Frontal cortex (tissue), 4 donors: ENCODE measurements around the gene FAM107B. TPM values are rescaled to one million over a fixed set of nuclear protein-coding genes. Genes with fewer than 3 reads are reported as not detected.
"Not testable (repeated sequence)": the region's sequence is repeated elsewhere in the genome, so short reads cannot be mapped to it uniquely, and the experiment has no call there.

Experiments
- DNase-seq, 2 donors: peaks; one replicate each; pipeline ENCODE4 v3.0.0; 2012; ENCODE audit warnings: low spot score in 2 of 2
- FAIRE-seq: peaks from 2 replicates; lab custom pipeline; 2012; peaks lifted over from hg19 to GRCh38; lab: Jason Lieb, UNC
- total RNA-seq: library from RNA; depleted of rRNA; stranded (reverse); fragments of >200 nt; gene quantifications from one replicate; pipeline ENCODE4 v1.2.3, GENCODE V29; 2014
- donor health status: control.
- donor health status: control.
- donor health status: control.

FAM107B gene
- 77.9 TPM for total RNA-seq

- FAIRE-seq, result no peak
- no peak for DNase-seq
These were observed at the start of gene FAM107B for GRCh38 chr10:14774797-14775196. FAM107B (minus strand) TSS chr10:14774897; CDS start chr10:14774663, 234 bp downstream.

GRCh38 chr10:14823966-14824365 lies 49.3 kb upstream of the FAM107B start:
- DNase-seq, result no peak
- FAIRE-seq, result no peak

- peak in 1 of 2 donors; percentile 60 for DNase-seq
- FAIRE-seq, result peak; percentile 43
These were observed 48.4 kb upstream of the FAM107B start for GRCh38 chr10:14822879-14823755.

GRCh38 chr10:14821635-14822375 lies 47.1 kb upstream of the FAM107B start:
- DNase-seq (no peak), FAIRE-seq (no peak)

GRCh38 chr10:14820775-14821154 lies 46.1 kb upstream of the FAM107B start:
- FAIRE-seq (no peak), DNase-seq (no peak)

- DNase-seq, result no peak
- no peak for FAIRE-seq
These were observed 45.5 kb upstream of the FAM107B start for GRCh38 chr10:14820010-14820774.

- not testable (repeated sequence) for DNase-seq, FAIRE-seq
These were observed 42.0 kb upstream of the FAM107B start for GRCh38 chr10:14816717-14817116.

GRCh38 chr10:14815681-14816080 lies 41.0 kb upstream of the FAM107B start:
- DNase-seq (no peak), FAIRE-seq (no peak)

GRCh38 chr10:14812271-14812670 lies 37.6 kb upstream of the FAM107B start:
- FAIRE-seq (no peak), DNase-seq (no peak)

GRCh38 chr10:14810969-14811953 lies 36.6 kb upstream of the FAM107B start:
- FAIRE-seq (no peak), DNase-seq (no peak)

- FAIRE-seq (no peak), DNase-seq (no peak)
These were observed 31.6 kb upstream of the FAM107B start for GRCh38 chr10:14806318-14806717.

- FAIRE-seq, result no peak
- DNase-seq, result no peak
These were observed 29.1 kb upstream of the FAM107B start for GRCh38 chr10:14803827-14804226.

- FAIRE-seq, result no peak
- no peak for DNase-seq
These were observed 27.0 kb upstream of the FAM107B start for GRCh38 chr10:14801723-14802122.

- no peak for DNase-seq
- FAIRE-seq, result no peak
These were observed 25.7 kb upstream of the FAM107B start for GRCh38 chr10:14800397-14800796.

GRCh38 chr10:14798636-14799035 lies 23.9 kb upstream of the FAM107B start:
- no peak for FAIRE-seq
- no peak for DNase-seq

- FAIRE-seq, result no peak
- no peak for DNase-seq
These were observed 13.2 kb upstream of the FAM107B start for GRCh38 chr10:14787938-14788337.

- DNase-seq, result no peak
- FAIRE-seq, result no peak
These were observed 9.9 kb upstream of the FAM107B start for GRCh38 chr10:14784459-14785055.

- DNase-seq (no peak), FAIRE-seq (no peak)
These were observed 8.1 kb upstream of the FAM107B start for GRCh38 chr10:14782691-14783363.
